ENCODE results near the gene LARP4.
"Not testable (repeated sequence)": the region's sequence is repeated elsewhere in the genome, so short reads cannot be mapped to it uniquely, and the experiment has no call there.

DNA sequence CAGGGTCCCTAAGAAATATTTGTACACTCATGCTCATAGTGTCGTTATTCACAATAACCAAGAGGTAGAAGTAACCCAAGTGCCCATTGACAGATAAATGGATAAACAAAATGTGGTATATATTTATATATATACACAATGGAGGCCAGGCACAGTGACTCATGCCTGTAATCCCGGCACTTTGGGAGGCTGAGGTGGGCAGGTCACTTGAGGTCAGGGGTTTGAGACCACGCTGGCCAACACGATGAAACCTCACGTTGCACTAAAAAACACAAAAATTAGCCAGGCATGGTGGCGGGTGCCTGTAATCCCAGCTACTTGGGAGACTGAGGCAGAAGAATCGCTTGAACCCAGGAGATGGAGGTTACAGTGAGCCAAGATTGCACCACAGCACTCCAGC is 30.0 kb upstream of the LARP4 start:
- not testable (repeated sequence) for TF ChIP-seq CTCF, EZH2phosphoT487, EZH2 (IDR thresholded peaks at IDR 0.05)

All from neural progenitor cell (in vitro differentiated cells).